ENCODE data around the gene LRRC75A. TPM values are rescaled to one million over a fixed set of nuclear protein-coding genes. Genes with fewer than 3 reads are reported as not detected.

LRRC75A gene
- total and polyA plus RNA-seq, 2 donors (not counting 3 experiments of a cell fraction or from before 2014, with no cell fraction given) = 3.7 to 6.1 TPM

DNA sequence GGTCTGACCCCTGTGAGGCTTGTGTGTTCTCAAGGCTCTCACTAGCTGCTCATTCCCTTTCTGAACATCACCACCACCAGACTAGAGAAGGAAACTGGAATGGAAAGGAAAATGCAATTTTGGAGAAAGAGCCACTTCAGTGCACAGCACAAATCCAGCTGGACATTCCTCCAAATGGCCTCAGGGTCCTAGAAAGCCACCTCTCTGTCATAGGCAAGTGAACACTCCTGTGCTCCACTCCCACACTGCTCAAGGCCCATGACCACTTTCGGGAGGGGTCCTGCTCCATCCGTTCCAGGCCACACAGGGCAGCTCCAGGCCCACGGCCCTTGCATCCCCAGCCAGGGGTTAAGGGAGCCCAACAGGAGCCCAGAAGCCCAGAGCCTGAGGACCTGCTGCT lies 2.6 kb downstream of the LRRC75A start:
- dilution Hi-C loops (cut with MboI; ENCODE audit: extremely low pct_ligation_motif_present, low sequenced_read_pairs) (no loop called here), intact Hi-C loops (cut with micrococcal nuclease) (no loop called here)
- BruUV-seq (replicated peaks) = no TSS peak
- TF ChIP-seq, protein P1, sequence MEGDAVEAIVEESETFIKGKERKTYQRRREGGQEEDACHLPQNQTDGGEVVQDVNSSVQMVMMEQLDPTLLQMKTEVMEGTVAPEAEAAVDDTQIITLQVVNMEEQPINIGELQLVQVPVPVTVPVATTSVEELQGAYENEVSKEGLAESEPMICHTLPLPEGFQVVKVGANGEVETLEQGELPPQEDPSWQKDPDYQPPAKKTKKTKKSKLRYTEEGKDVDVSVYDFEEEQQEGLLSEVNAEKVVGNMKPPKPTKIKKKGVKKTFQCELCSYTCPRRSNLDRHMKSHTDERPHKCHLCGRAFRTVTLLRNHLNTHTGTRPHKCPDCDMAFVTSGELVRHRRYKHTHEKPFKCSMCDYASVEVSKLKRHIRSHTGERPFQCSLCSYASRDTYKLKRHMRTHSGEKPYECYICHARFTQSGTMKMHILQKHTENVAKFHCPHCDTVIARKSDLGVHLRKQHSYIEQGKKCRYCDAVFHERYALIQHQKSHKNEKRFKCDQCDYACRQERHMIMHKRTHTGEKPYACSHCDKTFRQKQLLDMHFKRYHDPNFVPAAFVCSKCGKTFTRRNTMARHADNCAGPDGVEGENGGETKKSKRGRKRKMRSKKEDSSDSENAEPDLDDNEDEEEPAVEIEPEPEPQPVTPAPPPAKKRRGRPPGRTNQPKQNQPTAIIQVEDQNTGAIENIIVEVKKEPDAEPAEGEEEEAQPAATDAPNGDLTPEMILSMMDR (IDR thresholded peaks at IDR 0.05; ENCODE audit: extremely low read depth in 1 of 2, insufficient read depth in 1 of 2, low read depth in 1 of 2, low read length in 2 of 2) = no peak
- TF ChIP-seq, protein P2, sequence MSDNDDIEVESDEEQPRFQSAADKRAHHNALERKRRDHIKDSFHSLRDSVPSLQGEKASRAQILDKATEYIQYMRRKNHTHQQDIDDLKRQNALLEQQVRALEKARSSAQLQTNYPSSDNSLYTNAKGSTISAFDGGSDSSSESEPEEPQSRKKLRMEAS (IDR thresholded peaks at IDR 0.05; ENCODE audit: insufficient read depth, insufficient read length) = no peak
- TF ChIP-seq MYC (IDR thresholded peaks at IDR 0.05; ENCODE audit: low read depth, low read length) = no peak
- no peak for TF ChIP-seq FOS (IDR thresholded peaks at IDR 0.05; ENCODE audit: borderline replicate concordance, insufficient read depth, low read length)
- TF ChIP-seq EZH2 (IDR thresholded peaks at IDR 0.05; ENCODE audit: borderline replicate concordance, low read depth, low read length, severe bottlenecking) = no peak
- no peak for TF ChIP-seq POLR2A (IDR thresholded peaks at IDR 0.05; ENCODE audit: low read depth, low read length)
- no peak for TF ChIP-seq GATA2 (IDR thresholded peaks at IDR 0.05; ENCODE audit: insufficient read depth, insufficient read length, low read depth, low read length)
- no peak for TF ChIP-seq JUN (IDR thresholded peaks at IDR 0.05; ENCODE audit: borderline replicate concordance, insufficient read depth, insufficient read length, low read depth)
- no peak for TF ChIP-seq POLR2AphosphoS5 (IDR thresholded peaks at IDR 0.05; ENCODE audit: insufficient read depth, low read depth, low read length)
- peaks cover 8 to 23% of the 10 kb centered on the region in 2 experiments for H3K27me3 ChIP-seq (ENCODE audit: control insufficient read depth in 2 of 2, insufficient read depth in 2 of 2, low read length in 2 of 2)
- H3K36me3 ChIP-seq (ENCODE audit: control insufficient read depth in 2 of 2, extremely low read depth in 1 of 2, insufficient read depth in 2 of 2, low read length in 2 of 2) = no peaks in the 10 kb centered on the region
- H3K79me2 ChIP-seq (ENCODE audit: control insufficient read depth, insufficient read depth, low read length) = no peaks in the 10 kb centered on the region
- POLR2A ChIA-PET = no interaction called here
- H3K9me3 ChIP-seq (replicated peaks; ENCODE audit: control insufficient read depth, insufficient read depth, low read length) = no peaks in the 10 kb centered on the region
- CTCF ChIA-PET = interaction anchor here (1.1 to 4.2 kb wide), 3 partner anchors 25 to 36 kb away, joined by 4 to 15 read pairs (median 13); no protein-coding TSS in a partner anchor
- DNase-seq (ENCODE audit: low read depth, low spot score) (no peak), FAIRE-seq (no peak)
- H4K20me1 ChIP-seq (replicated peaks; ENCODE audit: control insufficient read depth, extremely low read depth, insufficient read depth, low read length) = no peaks in the 10 kb centered on the region
- H3K4me1 ChIP-seq (ENCODE audit: control insufficient read depth, extremely low read depth, insufficient read depth, low read length) = peaks cover 39% of the 10 kb centered on the region
- H3K9ac ChIP-seq (replicated peaks; ENCODE audit: extremely low read depth, insufficient read depth, low read length) = no peak overlapping the region
- no peak overlapping the region for H3K4me3 ChIP-seq (replicated peaks in 1 of 3; ENCODE audit: insufficient read depth in 1 of 3, low read depth in 1 of 3, low read length in 3 of 3)
- no peaks in the 10 kb centered on the region for H3K9me1 ChIP-seq (replicated peaks; ENCODE audit: control insufficient read depth, extremely low read depth, insufficient read depth, low read length)
- H3K4me2 ChIP-seq (ENCODE audit: insufficient read depth, low read length) = no peak overlapping the region
- no peak overlapping the region for H2AFZ ChIP-seq (ENCODE audit: low read depth, low read length)
- H3K27ac ChIP-seq (ENCODE audit: insufficient read depth, low read depth, low read length) = no peak overlapping the region

All from endothelial cell of umbilical vein (primary cell).